Measurements from ENCODE around the gene KIR3DL2. TPM values are rescaled to one million over a fixed set of nuclear protein-coding genes. Genes with fewer than 3 reads are reported as not detected.
"Not testable (repeated sequence)": the region's sequence is repeated elsewhere in the genome, so short reads cannot be mapped to it uniquely, and the experiment has no call there.

KIR3DL2 gene
- total RNA-seq, 2 donors from 2014 or later: 10.3 to 51.2 TPM

DNA sequence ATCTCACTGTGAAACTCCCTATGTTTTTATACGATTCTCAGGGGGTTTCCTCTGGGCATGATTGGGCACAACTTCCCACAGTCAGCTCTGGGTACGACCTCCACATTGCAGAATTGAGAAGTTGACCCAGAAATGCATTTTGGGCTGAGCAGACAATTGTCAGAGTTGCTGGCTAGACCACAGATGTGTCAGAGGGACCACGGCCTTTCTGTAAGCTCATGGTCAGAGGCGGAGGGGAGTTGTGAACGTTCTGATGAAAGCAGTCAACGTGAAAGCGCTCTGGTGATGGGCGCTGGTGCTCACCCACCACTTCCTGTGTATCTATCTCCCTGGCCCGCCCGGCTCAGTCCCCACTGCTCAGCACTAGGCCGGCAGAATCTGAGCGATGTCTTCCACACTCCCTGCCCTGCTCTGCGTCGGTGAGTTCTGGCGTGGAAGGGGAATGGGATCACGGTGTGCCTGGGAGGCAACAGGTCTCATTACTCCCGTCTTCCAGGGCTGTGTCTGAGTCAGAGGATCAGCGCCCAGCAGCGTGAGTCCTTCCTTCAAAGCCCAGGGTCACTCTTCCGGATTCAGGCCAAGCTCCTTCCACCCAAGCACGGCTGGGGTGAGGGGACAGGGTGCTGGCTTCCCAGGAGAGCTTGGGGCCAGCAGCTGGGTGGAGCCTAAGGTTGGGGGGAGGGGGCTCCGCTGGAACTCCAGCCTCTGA, 55.7 kb downstream of the KIR3DL2 start, which contains the start of gene NCR1:
TSS of gene NCR1 (plus strand) at position 346 of the 709 bp plus-strand sequence. CDS start at position 386, 40 bp downstream.
- Mint-ChIP-seq H3K36me3 (peaks cover 6% of the 10 kb centered on the region), H3K27me3 (no peaks in the 10 kb centered on the region), H3K9me3 (no peaks in the 10 kb centered on the region), H3K27ac (peak within 1 kb of the TSS; percentile 95 to 97), H3K4me3 (peak within 1 kb of the TSS; percentile 91), H3K4me1 (ENCODE audit: low read depth in 2 of 2) (peaks cover 39 to 44% of the 10 kb centered on the region in 2 donors)
- DNase-seq (ENCODE audit: low spot score) (peak; percentile 93), ATAC-seq (peak; percentile 94 to 97)

DNA sequence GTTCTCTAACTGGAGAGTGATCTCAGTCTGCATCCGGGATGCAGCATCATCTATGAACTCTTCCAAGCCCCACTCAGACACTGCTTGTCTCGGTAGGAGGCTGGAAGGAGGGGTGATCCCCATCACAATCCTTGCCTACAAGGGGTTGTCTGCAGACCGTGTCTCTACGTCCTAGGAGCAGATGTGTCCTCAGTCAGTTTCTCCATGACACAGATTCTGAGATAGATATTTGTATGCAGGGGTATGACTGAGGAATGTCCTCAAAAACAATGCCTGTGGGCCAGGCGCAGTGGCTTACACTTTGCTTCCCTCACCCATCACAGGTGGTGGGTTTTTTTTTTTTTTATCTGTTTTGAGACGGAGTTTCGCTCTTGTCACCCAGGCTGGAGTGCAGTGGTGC, 56.6 kb downstream of the KIR3DL2 start:
- peak overlapping the region; percentile 91 for H3K4me3 Mint-ChIP-seq
- no peaks in the 10 kb centered on the region for H3K9me3 Mint-ChIP-seq
- H3K27me3 Mint-ChIP-seq: no peaks in the 10 kb centered on the region
- H3K36me3 Mint-ChIP-seq: peaks cover 6% of the 10 kb centered on the region
- peak overlapping the region; percentile 95 to 97 for H3K27ac Mint-ChIP-seq
- peak; percentile 65 for DNase-seq (ENCODE audit: low spot score)
- peak; percentile 22 to 29 for ATAC-seq
- H3K4me1 Mint-ChIP-seq (ENCODE audit: low read depth in 2 of 2): peaks cover 37% of the 10 kb centered on the region in 2 donors

DNA sequence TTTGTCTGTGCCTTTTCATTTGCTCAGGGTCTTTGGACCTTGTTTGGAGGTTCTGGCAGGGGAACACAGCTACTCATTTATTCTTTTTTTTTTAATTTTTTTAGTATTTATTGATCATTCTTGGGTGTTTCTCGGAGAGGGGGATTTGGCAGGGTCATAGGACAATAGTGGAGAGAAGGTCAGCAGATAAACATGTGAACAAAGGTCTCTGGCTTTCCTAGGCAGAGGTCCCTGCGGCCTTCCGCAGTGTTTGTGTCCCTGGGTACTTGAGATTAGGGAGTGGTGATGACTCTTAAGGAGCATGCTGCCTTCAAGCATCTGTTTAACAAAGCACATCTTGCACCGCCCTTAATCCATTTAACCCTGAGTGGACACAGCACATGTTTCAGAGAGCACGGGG, 57.7 kb downstream of the KIR3DL2 start:
- peaks cover 33 to 37% of the 10 kb centered on the region in 2 donors for H3K4me1 Mint-ChIP-seq (ENCODE audit: low read depth in 2 of 2)
- H3K4me3 Mint-ChIP-seq: peak overlapping the region; percentile 62
- not testable (repeated sequence) for H3K36me3 Mint-ChIP-seq; H3K9me3 Mint-ChIP-seq; ATAC-seq; H3K27me3 Mint-ChIP-seq; DNase-seq (ENCODE audit: low spot score); H3K27ac Mint-ChIP-seq

Other genes starting within 250 kb of the KIR3DL2 start
- 10 to 100 TPM; 17.2 to 22.7 TPM for gene LILRB1, start 220.0 kb upstream of the KIR3DL2 start, total RNA-seq
- not detected for gene LILRB4, start 187.5 kb upstream of the KIR3DL2 start, total RNA-seq
- under 1 TPM in 1 of 2 donors, not detected in 1; 0.33 TPM for gene KIR3DL3, start 126.0 kb upstream of the KIR3DL2 start, total RNA-seq
- 10 to 100 TPM; 11.7 to 14.6 TPM for gene KIR2DL3, start 111.9 kb upstream of the KIR3DL2 start, total RNA-seq
- gene KIR2DL1, start 80.7 kb upstream of the KIR3DL2 start, total RNA-seq: 10 to 100 TPM; 11.4 to 19.5 TPM
- gene KIR2DL4, start 46.8 kb upstream of the KIR3DL2 start, total RNA-seq: 1 to 10 TPM; 4.2 to 6.6 TPM
- 10 to 100 TPM; 27.4 to 31.2 TPM for gene KIR3DL1, start 34.0 kb upstream of the KIR3DL2 start, total RNA-seq
- 10 to 100 TPM; 15.7 to 28.7 TPM for gene KIR2DS4, start 17.8 kb upstream of the KIR3DL2 start, total RNA-seq
- not detected for gene FCAR, start 23.8 kb downstream of the KIR3DL2 start, total RNA-seq
- 100 to 1,000 TPM in 1 of 2 donors, 10 to 100 TPM in 1; 81.6 to 253 TPM for gene NCR1, start 55.7 kb downstream of the KIR3DL2 start, total RNA-seq
- gene NLRP7, start 97.1 kb downstream of the KIR3DL2 start, total RNA-seq: 1 to 10 TPM; 1.1 to 1.2 TPM
- 100 to 1,000 TPM in 1 of 2 donors, 10 to 100 TPM in 1; 50.3 to 154 TPM for gene NLRP2, start 115.9 kb downstream of the KIR3DL2 start, total RNA-seq
- gene GP6, start 187.8 kb downstream of the KIR3DL2 start, total RNA-seq: under 1 TPM in 1 of 2 donors, not detected in 1; 0.22 TPM
- gene RDH13, start 212.7 kb downstream of the KIR3DL2 start, total RNA-seq: 10 to 100 TPM; 13.4 to 31.0 TPM
- 1 to 10 TPM; 1.3 to 8.7 TPM for gene EPS8L1, start 225.4 kb downstream of the KIR3DL2 start, total RNA-seq

Measured in natural killer cell treated with Interleukin-12 subunit alpha and Interleukin-12 subunit beta and Interleukin-15 and Interleukin-18, amount 100 ng/mL, for 72 hours (primary cell).